Body of pancreas (tissue), 4 donors: ENCODE measurements around the gene KRT80.

Experiments used
- CTCF ChIP-seq, 7 experiments: fragments of 450-650 bp in 4 of 7; fragments of 200-600 bp in 3 of 7; sonication (generic) in 3 of 7; IDR thresholded peaks; one replicate each; pipeline ENCODE4 v1.5.1; 2016 to 2019; ENCODE audit warnings: antibody characterized with exemption in 7 of 7
- POLR2A ChIP-seq, 3 donors: fragments of 450-650 bp; IDR thresholded peaks; one replicate each; pipeline ENCODE4 v1.6.1; 2016; ENCODE audit warnings: antibody characterized with exemption in 3 of 3, mild to moderate bottlenecking in 2 of 3

DNA sequence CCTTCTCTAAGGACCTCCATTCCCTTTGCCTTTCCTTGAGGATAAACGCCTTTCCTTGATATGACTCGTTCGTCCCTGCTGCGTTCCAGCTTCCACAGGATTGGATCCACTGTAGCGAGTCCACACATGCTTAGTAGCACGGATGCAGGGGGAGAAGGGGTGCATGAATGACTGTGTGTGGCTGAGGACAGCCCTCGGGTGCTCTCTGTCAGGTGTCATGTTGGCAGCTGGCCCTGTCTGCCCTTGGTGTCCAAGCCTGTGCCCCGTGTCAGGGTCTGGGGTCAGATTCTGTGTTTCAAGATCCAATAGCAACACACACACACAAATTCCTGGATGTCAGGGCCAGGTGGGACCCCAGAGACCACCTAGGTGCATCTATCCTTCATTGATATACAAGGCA lies 17.5 kb upstream of the KRT80 start:
- TF ChIP-seq CTCF (IDR thresholded peaks at IDR 0.05) (no peak), POLR2A (IDR thresholded peaks at IDR 0.05) (no peak)
